SU-DHL-6 (cell line): ENCODE data around the gene USH1C.

Experiments used
- CTCF ChIP-seq: fragments of 200-600 bp; sonication (generic); IDR thresholded peaks from one replicate; pipeline ENCODE4 v1.5.1; 2017; ENCODE audit warnings: antibody characterized with exemption, mild to moderate bottlenecking, low read length, moderate library complexity; ENCODE audit not compliant: insufficient read depth, poor library complexity, severe bottlenecking
- EZH2phosphoT487 ChIP-seq: fragments of 200-600 bp; sonication (generic), shearing (Covaris generic); conservative IDR thresholded peaks from 2 replicates; pipeline ENCODE4 v1.6.1; 2018; ENCODE audit warnings: mild to moderate bottlenecking, antibody characterized with exemption, low read length, moderate library complexity, mixed read lengths

- TF ChIP-seq CTCF: no peak
- TF ChIP-seq EZH2phosphoT487: no peak
Measured at GRCh38 chr11:17522655-17523054, 21.6 kb downstream of the USH1C start.
